8988T (cell line): Measurements from ENCODE around the gene C5orf22.
"Not testable (repeated sequence)": the region's sequence is repeated elsewhere in the genome, so short reads cannot be mapped to it uniquely, and the experiment has no call there.

Experiments used
- DNase-seq: peaks from one replicate; pipeline ENCODE4 v3.0.0; 2011

C5orf22 gene

GRCh38 chr5:31556461-31556860 is 24.4 kb downstream of the C5orf22 start:
- DNase-seq, result no peak

GRCh38 chr5:31559942-31560341 is 27.8 kb downstream of the C5orf22 start:
- no peak for DNase-seq

- DNase-seq, result no peak
Observed at GRCh38 chr5:31561946-31562345, 29.8 kb downstream of the C5orf22 start.

GRCh38 chr5:31563216-31563615 is 31.1 kb downstream of the C5orf22 start:
- no peak for DNase-seq

GRCh38 chr5:31566362-31566761 is 34.3 kb downstream of the C5orf22 start:
- DNase-seq, result not testable (repeated sequence)

- DNase-seq, result no peak
Observed at GRCh38 chr5:31568302-31568835, 36.3 kb downstream of the C5orf22 start.

GRCh38 chr5:31569068-31569467 is 37.0 kb downstream of the C5orf22 start:
- no peak for DNase-seq

GRCh38 chr5:31573494-31574142 is 41.5 kb downstream of the C5orf22 start:
- DNase-seq, result no peak

GRCh38 chr5:31574772-31575171 is 42.7 kb downstream of the C5orf22 start:
- no peak for DNase-seq

- no peak for DNase-seq
Observed at GRCh38 chr5:31577438-31577837, 45.3 kb downstream of the C5orf22 start.

- no peak for DNase-seq
Observed at GRCh38 chr5:31579558-31579957, 47.5 kb downstream of the C5orf22 start.

GRCh38 chr5:31581498-31582099 is 49.5 kb downstream of the C5orf22 start:
- no peak for DNase-seq

- no peak for DNase-seq
Observed at GRCh38 chr5:31583129-31583528, 51.0 kb downstream of the C5orf22 start.

GRCh38 chr5:31585166-31585894 is 53.2 kb downstream of the C5orf22 start:
- no peak for DNase-seq

- DNase-seq, result no peak
Observed at GRCh38 chr5:31585895-31586270, 53.8 kb downstream of the C5orf22 start.

- DNase-seq, result no peak
Observed at GRCh38 chr5:31587546-31587945, 55.4 kb downstream of the C5orf22 start.

GRCh38 chr5:31593665-31594064 is 61.6 kb downstream of the C5orf22 start:
- no peak for DNase-seq

- no peak for DNase-seq
Observed at GRCh38 chr5:31596354-31596753, 64.3 kb downstream of the C5orf22 start.

- no peak for DNase-seq
Observed at GRCh38 chr5:31598640-31599611, 66.8 kb downstream of the C5orf22 start.

GRCh38 chr5:31602305-31602704 is 70.2 kb downstream of the C5orf22 start:
- not testable (repeated sequence) for DNase-seq

GRCh38 chr5:31604240-31604639 is 72.1 kb downstream of the C5orf22 start:
- DNase-seq, result no peak

- no peak for DNase-seq
Observed at GRCh38 chr5:31604644-31605043, 72.5 kb downstream of the C5orf22 start.
